Testis (tissue), 2 donors: ENCODE measurements around the gene SYTL2.

Experiments
- POLR2A ChIP-seq: fragments of 450-650 bp; IDR thresholded peaks from one replicate; pipeline ENCODE4 v1.6.1; 2017; ENCODE audit warnings: antibody characterized with exemption, mild to moderate bottlenecking, moderate library complexity
- TF ChIP-seq, protein P1 (sequence below), 3 experiments: fragments of 450-650 bp in 2 of 3; fragments of 200-600 bp in 1 of 3; sonication (generic) in 1 of 3; IDR thresholded peaks; one replicate each; pipeline ENCODE4 v1.5.1; 2016 to 2019; ENCODE audit warnings: antibody characterized with exemption in 3 of 3, mild to moderate bottlenecking in 2 of 3, moderate library complexity in 1 of 3

DNA sequence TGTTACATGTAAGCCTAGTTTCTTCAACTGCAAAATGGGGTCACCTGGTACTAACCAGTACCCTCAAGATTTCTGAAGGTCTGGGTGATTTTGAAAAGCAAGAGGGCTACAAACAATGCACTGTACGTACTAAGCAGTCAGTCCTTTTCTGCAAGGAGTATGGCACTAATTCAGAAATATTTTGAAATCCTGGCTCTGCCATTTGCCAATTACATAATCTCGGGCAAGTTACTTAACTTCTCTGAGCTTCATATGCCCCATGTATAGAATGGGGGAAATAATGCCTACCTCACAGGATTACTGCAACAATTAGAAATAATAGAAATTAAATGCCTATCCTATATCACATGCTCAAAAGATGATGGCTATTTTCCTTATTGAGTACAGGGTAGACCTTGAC is 64.3 kb downstream of the SYTL2 start:
- TF ChIP-seq, protein P1, sequence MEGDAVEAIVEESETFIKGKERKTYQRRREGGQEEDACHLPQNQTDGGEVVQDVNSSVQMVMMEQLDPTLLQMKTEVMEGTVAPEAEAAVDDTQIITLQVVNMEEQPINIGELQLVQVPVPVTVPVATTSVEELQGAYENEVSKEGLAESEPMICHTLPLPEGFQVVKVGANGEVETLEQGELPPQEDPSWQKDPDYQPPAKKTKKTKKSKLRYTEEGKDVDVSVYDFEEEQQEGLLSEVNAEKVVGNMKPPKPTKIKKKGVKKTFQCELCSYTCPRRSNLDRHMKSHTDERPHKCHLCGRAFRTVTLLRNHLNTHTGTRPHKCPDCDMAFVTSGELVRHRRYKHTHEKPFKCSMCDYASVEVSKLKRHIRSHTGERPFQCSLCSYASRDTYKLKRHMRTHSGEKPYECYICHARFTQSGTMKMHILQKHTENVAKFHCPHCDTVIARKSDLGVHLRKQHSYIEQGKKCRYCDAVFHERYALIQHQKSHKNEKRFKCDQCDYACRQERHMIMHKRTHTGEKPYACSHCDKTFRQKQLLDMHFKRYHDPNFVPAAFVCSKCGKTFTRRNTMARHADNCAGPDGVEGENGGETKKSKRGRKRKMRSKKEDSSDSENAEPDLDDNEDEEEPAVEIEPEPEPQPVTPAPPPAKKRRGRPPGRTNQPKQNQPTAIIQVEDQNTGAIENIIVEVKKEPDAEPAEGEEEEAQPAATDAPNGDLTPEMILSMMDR (IDR thresholded peaks at IDR 0.05) = no peak
- TF ChIP-seq POLR2A = no peak
